Neural cell (in vitro differentiated cells): ENCODE results near the gene AATK.

Experiments
- EP300 ChIP-seq: fragments of 450-650 bp; conservative IDR thresholded peaks from 2 replicates; pipeline ENCODE4 v1.6.1; 2014; ENCODE audit warnings: antibody characterized with exemption, mild to moderate bottlenecking, moderate library complexity; ENCODE audit not compliant: poor library complexity, severe bottlenecking
- RAD21 ChIP-seq: fragments of 450-650 bp; conservative IDR thresholded peaks from 2 replicates; pipeline ENCODE4 v1.6.1; 2014; ENCODE audit warnings: antibody characterized with exemption, mild to moderate bottlenecking, moderate library complexity
- TF ChIP-seq, protein P1 (sequence below): fragments of 450-650 bp; IDR thresholded peaks from 2 replicates; pipeline ENCODE4 v1.5.1; 2014; ENCODE audit warnings: antibody characterized with exemption, mild to moderate bottlenecking, moderate library complexity; ENCODE audit not compliant: poor library complexity, severe bottlenecking
- TF ChIP-seq, protein P2 (sequence below): IDR thresholded peaks from 2 replicates; pipeline ENCODE4 v1.6.1; 2012; ENCODE audit warnings: borderline replicate concordance

DNA sequence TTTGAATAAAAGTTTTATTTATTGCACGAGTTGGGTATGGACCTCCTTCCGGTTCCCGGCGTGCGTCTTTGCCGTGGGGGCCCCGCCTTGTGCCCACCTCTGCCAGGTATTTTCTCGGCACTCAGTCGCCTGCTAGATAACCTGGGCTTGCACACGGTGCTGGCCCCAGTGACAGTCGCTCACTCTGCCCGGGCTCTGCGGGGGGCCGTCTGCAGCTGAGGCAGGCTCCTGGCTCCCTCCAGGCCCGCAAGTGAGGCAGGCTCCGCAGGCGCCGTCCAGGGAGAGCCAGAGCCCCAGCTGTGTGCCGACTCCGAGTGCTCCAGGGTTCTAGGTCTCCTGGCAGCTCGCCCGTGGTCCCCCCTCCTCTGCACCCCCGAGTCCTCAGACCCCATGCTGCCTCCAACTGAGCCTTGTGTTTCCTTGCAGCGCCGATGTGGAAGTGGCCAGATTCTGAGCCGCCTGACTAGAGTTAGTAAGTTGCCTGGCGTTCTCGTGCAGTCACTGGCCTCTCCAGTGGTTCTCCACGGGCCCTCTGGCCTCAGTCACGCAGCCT is 55.5 kb downstream of the AATK start:
- TF ChIP-seq, protein P1, sequence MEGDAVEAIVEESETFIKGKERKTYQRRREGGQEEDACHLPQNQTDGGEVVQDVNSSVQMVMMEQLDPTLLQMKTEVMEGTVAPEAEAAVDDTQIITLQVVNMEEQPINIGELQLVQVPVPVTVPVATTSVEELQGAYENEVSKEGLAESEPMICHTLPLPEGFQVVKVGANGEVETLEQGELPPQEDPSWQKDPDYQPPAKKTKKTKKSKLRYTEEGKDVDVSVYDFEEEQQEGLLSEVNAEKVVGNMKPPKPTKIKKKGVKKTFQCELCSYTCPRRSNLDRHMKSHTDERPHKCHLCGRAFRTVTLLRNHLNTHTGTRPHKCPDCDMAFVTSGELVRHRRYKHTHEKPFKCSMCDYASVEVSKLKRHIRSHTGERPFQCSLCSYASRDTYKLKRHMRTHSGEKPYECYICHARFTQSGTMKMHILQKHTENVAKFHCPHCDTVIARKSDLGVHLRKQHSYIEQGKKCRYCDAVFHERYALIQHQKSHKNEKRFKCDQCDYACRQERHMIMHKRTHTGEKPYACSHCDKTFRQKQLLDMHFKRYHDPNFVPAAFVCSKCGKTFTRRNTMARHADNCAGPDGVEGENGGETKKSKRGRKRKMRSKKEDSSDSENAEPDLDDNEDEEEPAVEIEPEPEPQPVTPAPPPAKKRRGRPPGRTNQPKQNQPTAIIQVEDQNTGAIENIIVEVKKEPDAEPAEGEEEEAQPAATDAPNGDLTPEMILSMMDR = no peak
- TF ChIP-seq RAD21 (no peak), EP300 (no peak)
- TF ChIP-seq, protein P2, sequence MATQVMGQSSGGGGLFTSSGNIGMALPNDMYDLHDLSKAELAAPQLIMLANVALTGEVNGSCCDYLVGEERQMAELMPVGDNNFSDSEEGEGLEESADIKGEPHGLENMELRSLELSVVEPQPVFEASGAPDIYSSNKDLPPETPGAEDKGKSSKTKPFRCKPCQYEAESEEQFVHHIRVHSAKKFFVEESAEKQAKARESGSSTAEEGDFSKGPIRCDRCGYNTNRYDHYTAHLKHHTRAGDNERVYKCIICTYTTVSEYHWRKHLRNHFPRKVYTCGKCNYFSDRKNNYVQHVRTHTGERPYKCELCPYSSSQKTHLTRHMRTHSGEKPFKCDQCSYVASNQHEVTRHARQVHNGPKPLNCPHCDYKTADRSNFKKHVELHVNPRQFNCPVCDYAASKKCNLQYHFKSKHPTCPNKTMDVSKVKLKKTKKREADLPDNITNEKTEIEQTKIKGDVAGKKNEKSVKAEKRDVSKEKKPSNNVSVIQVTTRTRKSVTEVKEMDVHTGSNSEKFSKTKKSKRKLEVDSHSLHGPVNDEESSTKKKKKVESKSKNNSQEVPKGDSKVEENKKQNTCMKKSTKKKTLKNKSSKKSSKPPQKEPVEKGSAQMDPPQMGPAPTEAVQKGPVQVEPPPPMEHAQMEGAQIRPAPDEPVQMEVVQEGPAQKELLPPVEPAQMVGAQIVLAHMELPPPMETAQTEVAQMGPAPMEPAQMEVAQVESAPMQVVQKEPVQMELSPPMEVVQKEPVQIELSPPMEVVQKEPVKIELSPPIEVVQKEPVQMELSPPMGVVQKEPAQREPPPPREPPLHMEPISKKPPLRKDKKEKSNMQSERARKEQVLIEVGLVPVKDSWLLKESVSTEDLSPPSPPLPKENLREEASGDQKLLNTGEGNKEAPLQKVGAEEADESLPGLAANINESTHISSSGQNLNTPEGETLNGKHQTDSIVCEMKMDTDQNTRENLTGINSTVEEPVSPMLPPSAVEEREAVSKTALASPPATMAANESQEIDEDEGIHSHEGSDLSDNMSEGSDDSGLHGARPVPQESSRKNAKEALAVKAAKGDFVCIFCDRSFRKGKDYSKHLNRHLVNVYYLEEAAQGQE = no peak
